ENCODE measurements around the gene TBC1D20.

DNA sequence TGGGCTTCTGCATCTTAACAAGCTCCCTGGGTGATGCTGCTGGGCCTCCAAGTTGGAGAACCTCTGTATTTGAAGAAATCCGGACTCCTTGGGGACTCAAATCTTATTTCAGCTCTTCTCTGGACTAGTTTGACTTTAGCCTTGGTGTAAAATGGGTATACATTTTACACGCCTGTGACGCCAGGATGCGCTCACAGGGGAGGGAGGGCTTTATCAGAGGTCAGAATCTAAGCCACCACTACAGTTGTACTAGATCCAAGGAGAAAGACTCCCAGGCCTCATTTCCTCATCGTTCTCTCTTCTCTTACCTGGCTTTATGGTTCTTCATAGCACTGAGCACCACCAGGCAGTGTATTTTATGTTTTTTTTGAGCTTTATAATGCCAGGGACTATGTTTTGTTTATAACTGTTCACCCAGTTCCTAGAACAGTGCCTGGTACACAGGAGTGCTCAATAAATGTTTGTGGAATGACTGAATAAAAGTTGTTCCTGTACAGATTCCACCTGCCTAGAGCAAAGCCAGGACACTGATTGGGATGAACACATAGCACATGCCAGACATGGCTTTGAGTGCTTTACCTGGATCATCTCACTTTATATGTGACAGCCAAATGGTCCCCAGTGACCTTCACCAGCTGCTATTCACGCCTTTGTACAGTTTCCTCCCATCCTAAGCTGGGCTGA is 59.3 kb downstream of the TBC1D20 start:
- TF ChIP-seq, protein P1, sequence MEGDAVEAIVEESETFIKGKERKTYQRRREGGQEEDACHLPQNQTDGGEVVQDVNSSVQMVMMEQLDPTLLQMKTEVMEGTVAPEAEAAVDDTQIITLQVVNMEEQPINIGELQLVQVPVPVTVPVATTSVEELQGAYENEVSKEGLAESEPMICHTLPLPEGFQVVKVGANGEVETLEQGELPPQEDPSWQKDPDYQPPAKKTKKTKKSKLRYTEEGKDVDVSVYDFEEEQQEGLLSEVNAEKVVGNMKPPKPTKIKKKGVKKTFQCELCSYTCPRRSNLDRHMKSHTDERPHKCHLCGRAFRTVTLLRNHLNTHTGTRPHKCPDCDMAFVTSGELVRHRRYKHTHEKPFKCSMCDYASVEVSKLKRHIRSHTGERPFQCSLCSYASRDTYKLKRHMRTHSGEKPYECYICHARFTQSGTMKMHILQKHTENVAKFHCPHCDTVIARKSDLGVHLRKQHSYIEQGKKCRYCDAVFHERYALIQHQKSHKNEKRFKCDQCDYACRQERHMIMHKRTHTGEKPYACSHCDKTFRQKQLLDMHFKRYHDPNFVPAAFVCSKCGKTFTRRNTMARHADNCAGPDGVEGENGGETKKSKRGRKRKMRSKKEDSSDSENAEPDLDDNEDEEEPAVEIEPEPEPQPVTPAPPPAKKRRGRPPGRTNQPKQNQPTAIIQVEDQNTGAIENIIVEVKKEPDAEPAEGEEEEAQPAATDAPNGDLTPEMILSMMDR (conservative IDR thresholded peaks at IDR 0.05): no peak
- no peak for TF ChIP-seq EZH2 (IDR thresholded peaks at IDR 0.05; ENCODE audit: low read depth)
